DND-41 (cell line): Measurements from ENCODE around the gene CKAP4.

ENCODE experiments used
- EZH2 ChIP-seq: IDR thresholded peaks from 3 replicates; pipeline ENCODE4 v1.6.1; 2012; ENCODE audit warnings: borderline replicate concordance, low read depth, mild to moderate bottlenecking, moderate library complexity, low read length, inconsistent platforms; ENCODE audit not compliant: severe bottlenecking
- TF ChIP-seq, protein P1 (sequence below): IDR thresholded peaks from 2 replicates; pipeline ENCODE4 v1.5.1; 2012; ENCODE audit warnings: borderline replicate concordance, low read length, moderate library complexity, mild to moderate bottlenecking; ENCODE audit not compliant: poor library complexity, severe bottlenecking; ENCODE audit errors: extremely low read depth

GRCh38 chr12:106275458-106275857, 27.6 kb upstream of the CKAP4 start:
- TF ChIP-seq, protein P1, sequence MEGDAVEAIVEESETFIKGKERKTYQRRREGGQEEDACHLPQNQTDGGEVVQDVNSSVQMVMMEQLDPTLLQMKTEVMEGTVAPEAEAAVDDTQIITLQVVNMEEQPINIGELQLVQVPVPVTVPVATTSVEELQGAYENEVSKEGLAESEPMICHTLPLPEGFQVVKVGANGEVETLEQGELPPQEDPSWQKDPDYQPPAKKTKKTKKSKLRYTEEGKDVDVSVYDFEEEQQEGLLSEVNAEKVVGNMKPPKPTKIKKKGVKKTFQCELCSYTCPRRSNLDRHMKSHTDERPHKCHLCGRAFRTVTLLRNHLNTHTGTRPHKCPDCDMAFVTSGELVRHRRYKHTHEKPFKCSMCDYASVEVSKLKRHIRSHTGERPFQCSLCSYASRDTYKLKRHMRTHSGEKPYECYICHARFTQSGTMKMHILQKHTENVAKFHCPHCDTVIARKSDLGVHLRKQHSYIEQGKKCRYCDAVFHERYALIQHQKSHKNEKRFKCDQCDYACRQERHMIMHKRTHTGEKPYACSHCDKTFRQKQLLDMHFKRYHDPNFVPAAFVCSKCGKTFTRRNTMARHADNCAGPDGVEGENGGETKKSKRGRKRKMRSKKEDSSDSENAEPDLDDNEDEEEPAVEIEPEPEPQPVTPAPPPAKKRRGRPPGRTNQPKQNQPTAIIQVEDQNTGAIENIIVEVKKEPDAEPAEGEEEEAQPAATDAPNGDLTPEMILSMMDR = no peak
- no peak for TF ChIP-seq EZH2
